Measurements from ENCODE around the gene HOXB1.

- TF ChIP-seq CTCF (IDR thresholded peaks at IDR 0.05) (no peak), EZH2 (IDR thresholded peaks at IDR 0.05) (peak; percentile 66), EZH2phosphoT487 (IDR thresholded peaks at IDR 0.05) (peak; percentile 58)
Observed at GRCh38 chr17:48527547-48527932, 3.3 kb downstream of the HOXB1 start.
